Measurements from ENCODE around the gene VWA1. TPM values are rescaled to one million over a fixed set of nuclear protein-coding genes. Genes with fewer than 3 reads are reported as not detected.

VWA1 gene
- total and polyA plus RNA-seq, 2 donors: 5.1 to 16.8 TPM

DNA sequence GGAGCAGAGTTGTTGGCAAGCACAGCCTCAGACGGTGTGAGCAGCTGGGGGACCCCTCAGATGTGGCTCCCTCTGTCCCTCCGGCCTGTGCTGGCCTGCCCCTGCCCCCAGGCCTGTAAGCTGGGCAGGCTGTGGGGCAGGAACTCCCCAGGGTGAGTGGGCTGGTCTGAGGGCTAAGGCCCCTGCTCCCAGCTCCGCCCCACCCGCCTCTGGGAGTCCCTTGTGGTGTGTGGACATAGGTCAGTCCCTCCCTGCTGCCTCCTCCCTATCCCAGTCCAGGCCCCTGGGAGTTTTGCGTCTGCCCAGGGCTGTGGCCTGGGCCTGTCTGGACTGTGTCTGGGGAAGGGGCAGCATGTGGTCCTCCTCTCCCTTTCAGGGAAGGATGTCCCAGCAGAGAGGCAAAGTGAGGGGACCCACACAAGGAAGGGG, 3.6 kb upstream of the VWA1 start:
- Histone ChIP-seq H3K4me3 (ENCODE audit: low read length in 2 of 2) (no peak overlapping the region), H3K9me3 (ENCODE audit: control insufficient read depth in 2 of 2, insufficient read depth in 1 of 2, low read length in 1 of 2) (peaks cover 1 to 7% of the 10 kb centered on the region in 2 donors), H3K36me3 (ENCODE audit: control insufficient read depth in 2 of 2, insufficient read depth in 2 of 2, low read length in 1 of 2) (no peaks in the 10 kb centered on the region), H3K4me1 (ENCODE audit: control insufficient read depth in 2 of 2, insufficient read depth in 2 of 2, low read length in 2 of 2) (peaks cover 13 to 37% of the 10 kb centered on the region in 2 donors), H3K27me3 (ENCODE audit: control insufficient read depth in 2 of 2, insufficient read depth in 1 of 2, low read length in 1 of 2) (peaks cover 30 to 86% of the 10 kb centered on the region in 2 donors), H3K27ac (ENCODE audit: low read depth in 1 of 2, low read length in 1 of 2) (peak overlapping the region; percentile 3 to 43)
- WGBS: 76% methylated on average over 5 of the region's 5 CpGs
- DNase-seq (ENCODE audit: low read depth in 6 of 9, low spot score in 9 of 9): no peak

DNA sequence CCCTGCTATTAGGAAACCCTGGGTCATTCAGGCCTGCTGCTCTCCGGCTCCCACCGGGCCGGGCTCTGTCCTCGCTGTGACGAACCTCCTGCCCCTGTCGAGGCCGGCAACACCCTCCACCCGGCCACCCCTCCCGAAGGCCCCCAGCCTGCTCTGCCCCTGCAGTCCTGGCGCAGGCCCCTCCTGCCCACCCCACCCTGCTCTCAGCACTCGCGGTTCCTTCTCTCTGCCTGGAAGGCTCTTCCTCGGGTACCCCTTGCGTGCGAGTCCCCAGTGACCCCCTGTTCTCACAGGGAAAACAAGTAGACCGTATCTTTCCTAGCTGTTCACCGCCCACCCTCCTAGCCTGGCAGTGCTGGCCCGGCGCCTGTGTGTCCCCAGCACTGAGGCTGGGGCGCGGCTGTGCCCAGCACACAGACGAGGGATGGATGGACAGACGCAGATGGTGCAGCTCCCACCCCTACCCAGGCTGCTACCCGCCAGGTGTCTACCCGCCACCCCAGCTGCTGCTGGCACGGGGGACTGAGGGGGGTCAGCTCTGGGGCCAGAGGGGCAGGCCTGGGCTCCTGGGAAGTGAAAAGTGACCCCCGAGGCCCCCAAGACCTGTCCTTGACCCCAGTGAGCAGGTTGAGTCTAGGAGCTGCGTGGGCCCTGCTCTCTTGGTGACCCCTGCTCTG, 3.1 kb upstream of the VWA1 start:
- H3K4me3 ChIP-seq (ENCODE audit: low read length in 2 of 2): no peak overlapping the region
- DNase-seq (ENCODE audit: low read depth in 6 of 9, low spot score in 9 of 9): no peak
- peaks cover 1 to 11% of the 10 kb centered on the region in 2 donors for H3K9me3 ChIP-seq (ENCODE audit: control insufficient read depth in 2 of 2, insufficient read depth in 1 of 2, low read length in 1 of 2)
- 89% methylated on average over 28 of the region's 28 CpGs for WGBS
- no peaks in the 10 kb centered on the region for H3K36me3 ChIP-seq (ENCODE audit: control insufficient read depth in 2 of 2, insufficient read depth in 2 of 2, low read length in 1 of 2)
- H3K4me1 ChIP-seq (ENCODE audit: control insufficient read depth in 2 of 2, insufficient read depth in 2 of 2, low read length in 2 of 2): peaks cover 10 to 35% of the 10 kb centered on the region in 2 donors
- peaks cover 32 to 88% of the 10 kb centered on the region in 2 donors for H3K27me3 ChIP-seq (ENCODE audit: control insufficient read depth in 2 of 2, insufficient read depth in 1 of 2, low read length in 1 of 2)
- H3K27ac ChIP-seq (ENCODE audit: low read depth in 1 of 2, low read length in 1 of 2): peak overlapping the region; percentile 3 to 26

- DNase-seq (ENCODE audit: low read depth in 6 of 9, low spot score in 9 of 9): no peak
- H3K36me3 ChIP-seq (ENCODE audit: control insufficient read depth in 2 of 2, insufficient read depth in 2 of 2, low read length in 1 of 2): no peaks in the 10 kb centered on the region
- 77% methylated on average over 34 of the region's 34 CpGs for WGBS
These were observed 2.3 kb upstream of the VWA1 start for GRCh38 chr1:1432951-1433803.

GRCh38 chr1:1433804-1434130, 1.7 kb upstream of the VWA1 start:
- DNase-seq (ENCODE audit: low read depth in 6 of 9, low spot score in 9 of 9): no peak
- H3K27me3 ChIP-seq (ENCODE audit: control insufficient read depth in 2 of 2, insufficient read depth in 1 of 2, low read length in 1 of 2): peaks cover 32 to 94% of the 10 kb centered on the region in 2 donors
- H3K9me3 ChIP-seq (ENCODE audit: control insufficient read depth in 2 of 2, insufficient read depth in 1 of 2, low read length in 1 of 2): peaks cover 0 to 8% of the 10 kb centered on the region in 2 donors
- H3K4me3 ChIP-seq (ENCODE audit: low read length in 2 of 2): no peak overlapping the region
- H3K4me1 ChIP-seq (ENCODE audit: control insufficient read depth in 2 of 2, insufficient read depth in 2 of 2, low read length in 2 of 2): peaks cover 10 to 35% of the 10 kb centered on the region in 2 donors
- H3K36me3 ChIP-seq (ENCODE audit: control insufficient read depth in 2 of 2, insufficient read depth in 2 of 2, low read length in 1 of 2): no peaks in the 10 kb centered on the region
- peak overlapping the region; percentile 44 to 64 for H3K27ac ChIP-seq (ENCODE audit: low read depth in 1 of 2, low read length in 1 of 2)
- WGBS: 30% methylated on average over 12 of the region's 12 CpGs

More at GRCh38 chr1:1432951-1433803, 2.3 kb upstream of the VWA1 start:
- H3K27ac ChIP-seq (ENCODE audit: low read depth in 1 of 2, low read length in 1 of 2): peak overlapping the region; percentile 64 to 70
- no peak overlapping the region for H3K4me3 ChIP-seq (ENCODE audit: low read length in 2 of 2)
- peaks cover 10 to 35% of the 10 kb centered on the region in 2 donors for H3K4me1 ChIP-seq (ENCODE audit: control insufficient read depth in 2 of 2, insufficient read depth in 2 of 2, low read length in 2 of 2)
- H3K27me3 ChIP-seq (ENCODE audit: control insufficient read depth in 2 of 2, insufficient read depth in 1 of 2, low read length in 1 of 2): peaks cover 32 to 94% of the 10 kb centered on the region in 2 donors
- H3K9me3 ChIP-seq (ENCODE audit: control insufficient read depth in 2 of 2, insufficient read depth in 1 of 2, low read length in 1 of 2): peaks cover 1 to 9% of the 10 kb centered on the region in 2 donors

GRCh38 chr1:1434131-1434823, 1.2 kb upstream of the VWA1 start:
- Histone ChIP-seq H3K27me3 (ENCODE audit: control insufficient read depth in 2 of 2, insufficient read depth in 1 of 2, low read length in 1 of 2) (peaks cover 32 to 94% of the 10 kb centered on the region in 2 donors), H3K4me1 (ENCODE audit: control insufficient read depth in 2 of 2, insufficient read depth in 2 of 2, low read length in 2 of 2) (peaks cover 10 to 35% of the 10 kb centered on the region in 2 donors), H3K9me3 (ENCODE audit: control insufficient read depth in 2 of 2, insufficient read depth in 1 of 2, low read length in 1 of 2) (peaks cover 0 to 8% of the 10 kb centered on the region in 2 donors), H3K27ac (ENCODE audit: low read depth in 1 of 2, low read length in 1 of 2) (peak overlapping the region; percentile 62 to 77), H3K4me3 (ENCODE audit: low read length in 2 of 2) (no peak overlapping the region), H3K36me3 (ENCODE audit: control insufficient read depth in 2 of 2, insufficient read depth in 2 of 2, low read length in 1 of 2) (no peaks in the 10 kb centered on the region)
- DNase-seq (ENCODE audit: low read depth in 6 of 9, low spot score in 9 of 9): no peak
- WGBS: 3% methylated on average over 32 of the region's 32 CpGs

DNA sequence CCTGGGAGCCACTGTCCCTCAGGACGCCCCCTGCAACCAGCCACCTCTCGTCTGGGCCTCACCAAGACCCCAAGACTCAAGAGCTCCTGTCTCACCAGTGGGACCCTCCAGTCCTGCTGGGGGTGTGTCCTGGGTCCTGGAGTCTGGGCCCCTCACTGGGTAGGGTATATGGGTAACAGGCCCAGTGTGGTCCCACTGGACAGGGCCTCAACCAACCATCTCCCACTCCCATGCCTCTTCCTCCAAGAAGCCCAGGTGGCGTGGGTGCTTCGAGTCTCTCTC, 725 bp upstream of the VWA1 start:
- DNase-seq (ENCODE audit: low read depth in 6 of 9, low spot score in 9 of 9): no peak
- Histone ChIP-seq H3K4me3 (ENCODE audit: low read length in 2 of 2) (no peak overlapping the region), H3K36me3 (ENCODE audit: control insufficient read depth in 2 of 2, insufficient read depth in 2 of 2, low read length in 1 of 2) (no peaks in the 10 kb centered on the region), H3K27me3 (ENCODE audit: control insufficient read depth in 2 of 2, insufficient read depth in 1 of 2, low read length in 1 of 2) (peaks cover 32 to 89% of the 10 kb centered on the region in 2 donors), H3K9me3 (ENCODE audit: control insufficient read depth in 2 of 2, insufficient read depth in 1 of 2, low read length in 1 of 2) (peaks cover 0 to 8% of the 10 kb centered on the region in 2 donors), H3K4me1 (ENCODE audit: control insufficient read depth in 2 of 2, insufficient read depth in 2 of 2, low read length in 2 of 2) (peaks cover 10 to 35% of the 10 kb centered on the region in 2 donors), H3K27ac (ENCODE audit: low read depth in 1 of 2, low read length in 1 of 2) (peak overlapping the region; percentile 62 to 77)
- WGBS: 60% methylated on average over 4 of the region's 4 CpGs

GRCh38 chr1:1435911-1436629, 580 bp downstream of the VWA1 start:
- Histone ChIP-seq H3K9me3 (ENCODE audit: control insufficient read depth in 2 of 2, insufficient read depth in 1 of 2, low read length in 1 of 2) (peaks cover 0 to 12% of the 10 kb centered on the region in 2 donors), H3K4me3 (ENCODE audit: low read length in 2 of 2) (peak overlapping the region in 1 of 2 donors; percentile 44), H3K27me3 (ENCODE audit: control insufficient read depth in 2 of 2, insufficient read depth in 1 of 2, low read length in 1 of 2) (peaks cover 32 to 89% of the 10 kb centered on the region in 2 donors), H3K27ac (ENCODE audit: low read depth in 1 of 2, low read length in 1 of 2) (no peak overlapping the region), H3K36me3 (ENCODE audit: control insufficient read depth in 2 of 2, insufficient read depth in 2 of 2, low read length in 1 of 2) (no peaks in the 10 kb centered on the region), H3K4me1 (ENCODE audit: control insufficient read depth in 2 of 2, insufficient read depth in 2 of 2, low read length in 2 of 2) (peaks cover 10 to 31% of the 10 kb centered on the region in 2 donors)
- DNase-seq (ENCODE audit: low read depth in 6 of 9, low spot score in 9 of 9): no peak
- 19% methylated on average over 40 of the region's 40 CpGs for WGBS

GRCh38 chr1:1436630-1437032, 1.1 kb downstream of the VWA1 start:
- H3K36me3 ChIP-seq (ENCODE audit: control insufficient read depth in 2 of 2, insufficient read depth in 2 of 2, low read length in 1 of 2): no peaks in the 10 kb centered on the region
- peaks cover 0 to 12% of the 10 kb centered on the region in 2 donors for H3K9me3 ChIP-seq (ENCODE audit: control insufficient read depth in 2 of 2, insufficient read depth in 1 of 2, low read length in 1 of 2)
- H3K27me3 ChIP-seq (ENCODE audit: control insufficient read depth in 2 of 2, insufficient read depth in 1 of 2, low read length in 1 of 2): peaks cover 32 to 84% of the 10 kb centered on the region in 2 donors
- peaks cover 10 to 35% of the 10 kb centered on the region in 2 donors for H3K4me1 ChIP-seq (ENCODE audit: control insufficient read depth in 2 of 2, insufficient read depth in 2 of 2, low read length in 2 of 2)
- WGBS: 98% methylated on average over 7 of the region's 7 CpGs
- no peak for DNase-seq (ENCODE audit: low read depth in 6 of 9, low spot score in 9 of 9)
- H3K4me3 ChIP-seq (ENCODE audit: low read length in 2 of 2): no peak overlapping the region
- no peak overlapping the region for H3K27ac ChIP-seq (ENCODE audit: low read depth in 1 of 2, low read length in 1 of 2)
